ENCODE measurements around the gene ZACN. TPM values are rescaled to one million over a fixed set of nuclear protein-coding genes. Genes with fewer than 3 reads are reported as not detected.
A peak's percentile ranks its signal among the peaks of the same experiment; 100 is the strongest.

The ZACN gene
- total RNA-seq, 1 experiment from 2014 or later: 0.09 TPM

DNA sequence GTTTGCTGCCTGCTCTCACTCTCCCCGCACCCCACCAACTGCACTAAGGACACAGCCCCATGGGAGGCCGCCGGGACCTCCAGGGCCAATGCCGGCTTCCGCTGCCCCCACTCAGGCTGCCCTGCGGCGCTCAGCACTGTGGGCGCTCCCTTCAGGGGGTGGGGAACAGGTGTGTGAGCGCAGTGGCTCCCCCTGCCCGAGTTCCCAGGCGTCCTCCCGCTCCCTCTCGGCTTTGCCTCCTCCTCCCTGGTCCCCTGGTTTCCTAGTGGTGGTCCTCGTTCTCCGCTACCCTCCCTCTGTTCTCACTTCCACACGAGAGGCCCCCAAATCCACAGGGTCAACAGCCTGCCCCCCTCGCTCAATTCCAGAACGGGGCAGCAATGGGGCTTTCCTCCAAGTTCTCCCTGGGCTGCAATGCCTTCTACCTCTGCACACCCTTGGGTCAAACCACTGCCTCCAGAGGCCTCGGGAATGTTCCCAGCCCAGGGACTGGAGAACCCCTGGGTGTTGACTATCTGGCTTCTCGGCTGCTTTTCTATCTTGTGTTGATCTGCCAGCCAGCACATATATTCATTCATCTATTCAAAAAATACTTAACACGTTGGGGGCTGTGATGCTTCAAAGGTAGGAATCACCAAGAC is 52.2 kb downstream of the ZACN start:
- H3K56ac ChIP-seq (ENCODE audit: insufficient read length, low read depth, low read length): no peak overlapping the region

More for the DNA sequence above, 52.2 kb downstream of the ZACN start:
- Histone ChIP-seq H3K79me1 (ENCODE audit: insufficient read depth, low read depth, low read length, poor library complexity, severe bottlenecking) (no peaks in the 10 kb centered on the region), H3K4me1 (ENCODE audit: insufficient read depth, low read length) (peaks cover 10% of the 10 kb centered on the region), H2BK20ac (ENCODE audit: low read depth, low read length, poor library complexity, severe bottlenecking) (no peak overlapping the region), H3K4me2 (ENCODE audit: insufficient read depth, insufficient read length, low read length) (peak overlapping the region; percentile 23), H4K20me1 (ENCODE audit: control insufficient read depth, insufficient read depth, insufficient read length) (no peaks in the 10 kb centered on the region), H2BK15ac (ENCODE audit: low read depth, low read length) (no peak overlapping the region), H4K8ac (replicated peaks; ENCODE audit: insufficient read length, low read depth, low read length) (no peak overlapping the region), H3T11ph (ENCODE audit: low read length) (no peak overlapping the region), H3K18ac (ENCODE audit: insufficient read length, low read depth, low read length) (peak overlapping the region; percentile 2), H3K23ac (ENCODE audit: insufficient read length, low read depth, low read length) (no peak overlapping the region), H3K23me2 (ENCODE audit: insufficient read length, low read depth, low read length, poor library complexity, severe bottlenecking) (peaks cover 14% of the 10 kb centered on the region), H3K14ac (ENCODE audit: insufficient read depth, low read length) (no peak overlapping the region), H2AFZ (ENCODE audit: low read length) (no peak overlapping the region), H3K9me3 (ENCODE audit: control insufficient read depth, low read depth, low read length) (no peaks in the 10 kb centered on the region), H3K27ac (ENCODE audit: insufficient read length, low read depth, low read length) (no peak overlapping the region), H3K9ac (ENCODE audit: extremely low read depth, insufficient read length, low read length) (no peak overlapping the region), H3K27me3 (ENCODE audit: insufficient read depth, low read length) (peaks cover 2% of the 10 kb centered on the region; the same call in 1 of the 2 replicates), H4K91ac (ENCODE audit: insufficient read length, low read depth, low read length) (no peak overlapping the region), H3K4ac (ENCODE audit: low read depth, low read length) (no peak overlapping the region), H4K5ac (ENCODE audit: insufficient read length, low read depth, low read length) (no peak overlapping the region), H2BK120ac (ENCODE audit: low read depth, low read length, poor library complexity, severe bottlenecking) (no peak overlapping the region), H2AK5ac (ENCODE audit: insufficient read length, low read length) (no peak overlapping the region), H3K79me2 (ENCODE audit: insufficient read depth, low read length) (no peaks in the 10 kb centered on the region), H2BK12ac (ENCODE audit: insufficient read length, low read depth, low read length) (no peak overlapping the region), H2BK5ac (ENCODE audit: insufficient read length, low read length) (no peak overlapping the region)
- Mint-ChIP-seq H3K9me3 (peaks cover 0 to 3% of the 10 kb centered on the region in 2 experiments; a peak in 2 of 5 replicates), H3K4me3 (peak overlapping the region; percentile 38 to 67; a peak in 3 of 5 replicates), H3K27me3 (ENCODE audit: low read depth) (peaks cover 24% of the 10 kb centered on the region), H3K4me1 (peaks cover 47 to 60% of the 10 kb centered on the region in 2 experiments), H3K27ac (peak overlapping the region in 1 of 3 experiments; percentile 90; a peak in 2 of 7 replicates), H3K36me3 (ENCODE audit: insufficient read depth in 1 of 3, low read depth in 3 of 3) (no peaks in the 10 kb centered on the region)
- peak; percentile 58 for DNase-seq
- TF ChIP-seq, protein P1, sequence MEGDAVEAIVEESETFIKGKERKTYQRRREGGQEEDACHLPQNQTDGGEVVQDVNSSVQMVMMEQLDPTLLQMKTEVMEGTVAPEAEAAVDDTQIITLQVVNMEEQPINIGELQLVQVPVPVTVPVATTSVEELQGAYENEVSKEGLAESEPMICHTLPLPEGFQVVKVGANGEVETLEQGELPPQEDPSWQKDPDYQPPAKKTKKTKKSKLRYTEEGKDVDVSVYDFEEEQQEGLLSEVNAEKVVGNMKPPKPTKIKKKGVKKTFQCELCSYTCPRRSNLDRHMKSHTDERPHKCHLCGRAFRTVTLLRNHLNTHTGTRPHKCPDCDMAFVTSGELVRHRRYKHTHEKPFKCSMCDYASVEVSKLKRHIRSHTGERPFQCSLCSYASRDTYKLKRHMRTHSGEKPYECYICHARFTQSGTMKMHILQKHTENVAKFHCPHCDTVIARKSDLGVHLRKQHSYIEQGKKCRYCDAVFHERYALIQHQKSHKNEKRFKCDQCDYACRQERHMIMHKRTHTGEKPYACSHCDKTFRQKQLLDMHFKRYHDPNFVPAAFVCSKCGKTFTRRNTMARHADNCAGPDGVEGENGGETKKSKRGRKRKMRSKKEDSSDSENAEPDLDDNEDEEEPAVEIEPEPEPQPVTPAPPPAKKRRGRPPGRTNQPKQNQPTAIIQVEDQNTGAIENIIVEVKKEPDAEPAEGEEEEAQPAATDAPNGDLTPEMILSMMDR (conservative IDR thresholded peaks at IDR 0.05): no peak
- no CpG with 5 or more reads among the region's 21 CpGs for WGBS (ENCODE audit: extremely low coverage, insufficient read length, low lambda C conversion rate)
